Endothelial cell (in vitro differentiated cells): Measurements from ENCODE around the gene DVL1. TPM values are rescaled to one million over a fixed set of nuclear protein-coding genes. Genes with fewer than 3 reads are reported as not detected.
A peak's percentile ranks its signal among the peaks of the same experiment; 100 is the strongest.

Experiments used
- DNase-seq: peaks from one replicate; pipeline ENCODE4 v3.0.0; 2021; ENCODE audit warnings: low spot score
- H3K27ac Mint-ChIP-seq: one replicate; pipeline ENCODE4 v1.8.0; 2021; ENCODE audit warnings: mixed read lengths, inconsistent platforms; ENCODE audit not compliant: unreplicated experiment
- H3K27me3 Mint-ChIP-seq: one replicate; pipeline ENCODE4 v1.8.0; 2021; ENCODE audit warnings: mild to moderate bottlenecking, moderate library complexity, mixed read lengths, inconsistent platforms; ENCODE audit not compliant: unreplicated experiment
- H3K36me3 Mint-ChIP-seq: one replicate; pipeline ENCODE4 v1.8.0; 2021; ENCODE audit warnings: mild to moderate bottlenecking, low read depth, mixed read lengths, inconsistent platforms; ENCODE audit not compliant: unreplicated experiment
- H3K4me1 Mint-ChIP-seq: one replicate; pipeline ENCODE4 v1.8.0; 2021; ENCODE audit warnings: mild to moderate bottlenecking, mixed read lengths, inconsistent platforms; ENCODE audit not compliant: unreplicated experiment
- H3K4me3 Mint-ChIP-seq: one replicate; pipeline ENCODE4 v1.8.0; 2021; ENCODE audit warnings: mild to moderate bottlenecking, mixed read lengths, inconsistent platforms; ENCODE audit not compliant: unreplicated experiment
- H3K9me3 Mint-ChIP-seq: one replicate; pipeline ENCODE4 v1.8.0; 2021; ENCODE audit warnings: mixed read lengths, inconsistent platforms; ENCODE audit not compliant: unreplicated experiment
- CTCF ChIP-seq: fragments of 200-600 bp; sonication (generic); IDR thresholded peaks from one replicate; pipeline ENCODE4 v1.5.0; 2021; ENCODE audit warnings: antibody characterized with exemption; ENCODE audit not compliant: unreplicated experiment
- total RNA-seq: library from RNA; stranded (reverse); fragmentation: NEBNext Ultra II Directional; extraction: Animal tissue kit (Norgen Biotek cat#: 25700); gene quantifications from one replicate; pipeline ENCODE4 v1.2.1, GENCODE V29; 2021; ENCODE audit not compliant: unreplicated experiment

Gene DVL1
- total RNA-seq, 1 donor from 2014 or later = 26.7 TPM

GRCh38 chr1:1356796-1357401 lies 7.7 kb upstream of the DVL1 start:
- no peak for TF ChIP-seq CTCF
- Mint-ChIP-seq H3K9me3 (no peaks in the 10 kb centered on the region), H3K36me3 (peaks cover 6% of the 10 kb centered on the region), H3K4me3 (no peak overlapping the region), H3K27ac (no peak overlapping the region), H3K4me1 (peaks cover 4% of the 10 kb centered on the region), H3K27me3 (peaks cover 33% of the 10 kb centered on the region)
- DNase-seq = no peak

GRCh38 chr1:1356166-1356795 lies 7.1 kb upstream of the DVL1 start:
- Mint-ChIP-seq H3K27ac (no peak overlapping the region), H3K27me3 (peaks cover 29% of the 10 kb centered on the region), H3K4me1 (peaks cover 4% of the 10 kb centered on the region), H3K4me3 (no peak overlapping the region), H3K36me3 (peaks cover 6% of the 10 kb centered on the region), H3K9me3 (no peaks in the 10 kb centered on the region)
- DNase-seq = no peak
- TF ChIP-seq CTCF = no peak

GRCh38 chr1:1355416-1355815 lies 6.2 kb upstream of the DVL1 start:
- Mint-ChIP-seq H3K27ac (no peak overlapping the region), H3K27me3 (peaks cover 24% of the 10 kb centered on the region), H3K4me3 (no peak overlapping the region), H3K9me3 (no peaks in the 10 kb centered on the region), H3K36me3 (peaks cover 6% of the 10 kb centered on the region), H3K4me1 (peaks cover 4% of the 10 kb centered on the region)
- no peak for TF ChIP-seq CTCF
- DNase-seq = peak; percentile 44

- Mint-ChIP-seq H3K27me3 (peaks cover 24% of the 10 kb centered on the region), H3K4me1 (peaks cover 4% of the 10 kb centered on the region), H3K27ac (no peak overlapping the region), H3K36me3 (peaks cover 6% of the 10 kb centered on the region), H3K9me3 (no peaks in the 10 kb centered on the region), H3K4me3 (peak overlapping the region; percentile 71)
- DNase-seq = no peak
- no peak for TF ChIP-seq CTCF
These were observed 5.3 kb upstream of the DVL1 start for GRCh38 chr1:1354271-1355247.
